ENCODE results near the gene KIZ. TPM values are rescaled to one million over a fixed set of nuclear protein-coding genes. Genes with fewer than 3 reads are reported as not detected.
"Not testable (repeated sequence)": the region's sequence is repeated elsewhere in the genome, so short reads cannot be mapped to it uniquely, and the experiment has no call there.

The KIZ gene
- total RNA-seq, 1 donor from 2014 or later, result 18.0 TPM

DNA sequence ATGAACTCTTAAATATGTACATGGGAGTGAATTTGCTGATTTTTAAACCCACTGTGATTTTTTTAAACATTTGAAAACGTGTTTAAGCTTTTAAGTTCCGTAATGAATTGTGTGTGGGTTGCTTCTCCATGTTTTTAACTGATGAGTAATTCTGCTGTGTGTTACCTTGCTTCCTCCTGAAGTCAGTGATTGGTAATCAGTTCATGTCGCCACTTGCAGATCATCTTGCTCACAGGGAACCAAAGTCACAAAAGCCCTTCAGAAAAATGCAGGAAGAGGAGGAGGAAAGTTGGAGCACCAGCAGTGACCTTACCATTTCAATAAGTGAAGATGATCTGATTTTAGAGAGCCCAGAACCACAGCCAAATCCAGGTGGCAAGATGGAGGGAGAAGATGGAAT lies 36.7 kb downstream of the KIZ start:
- H3K4me3 Mint-ChIP-seq, result no peak overlapping the region
- ATAC-seq (ENCODE audit: low read depth) (no peak), DNase-seq (no peak)
- POLR2A ChIA-PET, result no interaction called here
- peaks cover 6% of the 10 kb centered on the region for H3K4me1 Mint-ChIP-seq
- intact Hi-C loops (cut with micrococcal nuclease), result no loop called here
- H3K27ac Mint-ChIP-seq, result no peak overlapping the region
- H3K36me3 Mint-ChIP-seq (ENCODE audit: low read depth), result peaks cover 54% of the 10 kb centered on the region
- H3K9me3 Mint-ChIP-seq, result no peaks in the 10 kb centered on the region
- no peaks in the 10 kb centered on the region for H3K27me3 Mint-ChIP-seq
- CTCF ChIA-PET, result no interaction called here
- TF ChIP-seq, protein P1, sequence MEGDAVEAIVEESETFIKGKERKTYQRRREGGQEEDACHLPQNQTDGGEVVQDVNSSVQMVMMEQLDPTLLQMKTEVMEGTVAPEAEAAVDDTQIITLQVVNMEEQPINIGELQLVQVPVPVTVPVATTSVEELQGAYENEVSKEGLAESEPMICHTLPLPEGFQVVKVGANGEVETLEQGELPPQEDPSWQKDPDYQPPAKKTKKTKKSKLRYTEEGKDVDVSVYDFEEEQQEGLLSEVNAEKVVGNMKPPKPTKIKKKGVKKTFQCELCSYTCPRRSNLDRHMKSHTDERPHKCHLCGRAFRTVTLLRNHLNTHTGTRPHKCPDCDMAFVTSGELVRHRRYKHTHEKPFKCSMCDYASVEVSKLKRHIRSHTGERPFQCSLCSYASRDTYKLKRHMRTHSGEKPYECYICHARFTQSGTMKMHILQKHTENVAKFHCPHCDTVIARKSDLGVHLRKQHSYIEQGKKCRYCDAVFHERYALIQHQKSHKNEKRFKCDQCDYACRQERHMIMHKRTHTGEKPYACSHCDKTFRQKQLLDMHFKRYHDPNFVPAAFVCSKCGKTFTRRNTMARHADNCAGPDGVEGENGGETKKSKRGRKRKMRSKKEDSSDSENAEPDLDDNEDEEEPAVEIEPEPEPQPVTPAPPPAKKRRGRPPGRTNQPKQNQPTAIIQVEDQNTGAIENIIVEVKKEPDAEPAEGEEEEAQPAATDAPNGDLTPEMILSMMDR (IDR thresholded peaks at IDR 0.05), result no peak

DNA sequence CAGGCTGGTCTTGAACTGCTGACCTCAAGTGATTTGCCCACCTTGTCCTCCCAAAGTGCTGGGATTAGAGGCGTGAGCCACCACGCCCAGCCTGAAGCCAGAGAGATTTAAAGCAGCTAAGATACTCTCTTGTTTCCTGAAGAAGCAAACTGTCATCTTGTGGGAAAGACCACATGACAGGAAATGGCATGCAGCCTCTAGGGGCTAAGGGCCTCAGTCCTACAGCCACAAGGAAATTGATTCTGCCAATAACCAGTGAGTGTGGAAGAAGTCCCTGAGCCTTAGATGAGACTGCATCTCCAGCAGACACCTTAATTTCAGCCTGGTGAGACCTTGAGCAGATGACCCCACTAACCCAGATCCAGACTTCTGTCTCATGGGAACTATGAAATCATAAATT lies 40.9 kb downstream of the KIZ start:
- Mint-ChIP-seq H3K36me3 (ENCODE audit: low read depth) (peaks cover 56% of the 10 kb centered on the region), H3K4me1 (peaks cover 3% of the 10 kb centered on the region), H3K9me3 (no peaks in the 10 kb centered on the region), H3K4me3 (no peak overlapping the region), H3K27ac (no peak overlapping the region), H3K27me3 (no peaks in the 10 kb centered on the region)
- TF ChIP-seq, protein P1 (IDR thresholded peaks at IDR 0.05), result no peak
- POLR2A ChIA-PET, result no interaction called here
- ATAC-seq (ENCODE audit: low read depth), result no peak
- intact Hi-C loops (cut with micrococcal nuclease), result no loop called here
- CTCF ChIA-PET, result no interaction called here
- DNase-seq, result no peak

DNA sequence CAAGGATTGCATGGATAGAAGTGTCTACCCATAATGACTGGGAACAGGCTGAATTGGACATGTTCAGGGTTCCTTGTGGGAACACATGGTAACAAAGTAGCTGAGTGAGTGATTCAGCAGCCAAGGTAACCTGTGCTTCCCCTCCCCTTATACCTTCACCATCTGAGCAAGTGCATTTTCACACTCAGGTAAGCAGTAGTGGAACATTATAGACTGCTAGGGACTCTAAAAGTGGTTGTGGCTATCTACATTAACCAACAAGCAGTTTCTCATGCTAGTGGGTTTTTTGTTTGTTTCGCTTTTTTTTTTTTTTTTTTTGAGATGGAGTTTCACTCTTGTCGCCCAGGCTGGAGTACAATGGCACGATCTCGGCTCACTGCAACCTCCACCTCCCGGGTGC lies 41.4 kb downstream of the KIZ start:
- Mint-ChIP-seq H3K27me3 (no peaks in the 10 kb centered on the region), H3K27ac (no peak overlapping the region), H3K9me3 (no peaks in the 10 kb centered on the region), H3K4me1 (peaks cover 3% of the 10 kb centered on the region), H3K36me3 (ENCODE audit: low read depth) (peaks cover 52% of the 10 kb centered on the region), H3K4me3 (no peak overlapping the region)
- CTCF ChIA-PET, result no interaction called here
- POLR2A ChIA-PET, result no interaction called here
- TF ChIP-seq, protein P1 (IDR thresholded peaks at IDR 0.05), result no peak
- no peak for DNase-seq
- ATAC-seq (ENCODE audit: low read depth), result no peak
- intact Hi-C loops (cut with micrococcal nuclease), result no loop called here

DNA sequence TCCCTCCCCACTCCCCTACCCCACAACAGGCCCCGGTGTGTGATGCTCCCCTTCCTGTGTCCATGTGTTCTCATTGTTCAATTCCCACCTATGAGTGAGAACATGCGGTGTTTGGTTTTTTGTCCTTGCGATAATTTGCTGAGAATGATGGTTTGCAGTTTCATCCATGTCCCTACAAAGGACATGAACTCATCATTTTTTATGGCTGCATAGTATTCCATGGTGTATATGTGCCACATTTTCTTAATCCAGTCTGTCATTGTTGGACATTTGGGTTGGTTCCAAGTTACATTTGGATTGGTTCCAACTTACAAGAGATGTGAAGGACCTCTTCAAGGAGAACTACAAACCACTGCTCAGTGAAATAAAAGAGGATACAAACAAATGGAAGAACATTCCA lies 42.2 kb downstream of the KIZ start:
- H3K4me3 Mint-ChIP-seq; H3K27ac Mint-ChIP-seq; DNase-seq; H3K4me1 Mint-ChIP-seq; intact Hi-C loops (cut with micrococcal nuclease); ATAC-seq (ENCODE audit: low read depth); H3K27me3 Mint-ChIP-seq; H3K9me3 Mint-ChIP-seq; CTCF ChIA-PET; POLR2A ChIA-PET: not testable (repeated sequence)
- peaks cover 44% of the 10 kb centered on the region for H3K36me3 Mint-ChIP-seq (ENCODE audit: low read depth)

DNA sequence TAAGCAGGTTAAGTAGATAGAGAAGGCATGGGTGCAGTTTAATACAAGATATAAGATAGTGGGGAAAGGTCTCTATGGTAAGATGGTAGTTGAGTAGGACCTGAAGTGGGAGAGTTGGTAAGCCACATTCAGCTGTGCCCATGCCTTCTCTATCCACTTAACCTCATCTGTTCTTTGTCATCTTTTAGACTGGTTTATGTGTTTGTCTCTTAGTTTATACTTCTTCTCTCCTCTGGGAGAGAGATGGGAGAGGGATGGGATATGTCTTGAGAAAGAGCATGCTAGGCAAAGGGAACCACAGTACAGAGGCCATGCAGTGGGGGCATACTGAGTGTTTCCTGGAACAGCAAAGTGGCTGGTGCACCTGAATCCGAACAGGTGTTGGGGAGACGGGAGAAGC lies 46.7 kb downstream of the KIZ start:
- DNase-seq (no peak), ATAC-seq (ENCODE audit: low read depth) (no peak)
- CTCF ChIA-PET, result no interaction called here
- Mint-ChIP-seq H3K36me3 (ENCODE audit: low read depth) (peaks cover 18% of the 10 kb centered on the region), H3K9me3 (peaks cover 8% of the 10 kb centered on the region), H3K4me1 (no peaks in the 10 kb centered on the region), H3K27me3 (no peaks in the 10 kb centered on the region), H3K4me3 (no peak overlapping the region), H3K27ac (no peak overlapping the region)
- POLR2A ChIA-PET, result no interaction called here
- intact Hi-C loops (cut with micrococcal nuclease), result no loop called here
- TF ChIP-seq, protein P1 (IDR thresholded peaks at IDR 0.05), result no peak

DNA sequence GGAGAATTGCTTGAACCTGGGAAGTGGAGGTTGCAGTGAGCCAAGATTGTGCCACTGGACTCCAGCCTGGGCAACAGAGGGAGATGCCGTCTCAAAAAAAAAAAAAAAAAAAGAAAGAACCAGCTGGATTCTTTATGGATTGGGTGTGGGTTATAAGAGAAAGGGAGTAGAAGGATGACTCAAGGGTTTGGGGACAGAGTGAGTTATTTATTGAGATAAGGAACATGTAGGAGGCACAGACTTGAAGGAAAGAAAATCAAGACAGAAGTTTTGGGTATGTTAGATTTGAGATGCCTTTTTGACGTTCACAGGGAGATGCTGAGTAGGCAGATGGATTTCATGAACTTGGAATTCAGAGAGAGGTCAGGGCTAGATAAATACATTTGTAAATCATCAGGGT lies 47.6 kb downstream of the KIZ start:
- ChIA-PET CTCF (no interaction called here), POLR2A (no interaction called here)
- Mint-ChIP-seq H3K4me1 (no peaks in the 10 kb centered on the region), H3K9me3 (peaks cover 11% of the 10 kb centered on the region), H3K27ac (no peak overlapping the region), H3K27me3 (no peaks in the 10 kb centered on the region), H3K36me3 (ENCODE audit: low read depth) (peaks cover 15% of the 10 kb centered on the region), H3K4me3 (no peak overlapping the region)
- intact Hi-C loops (cut with micrococcal nuclease), result no loop called here
- DNase-seq (no peak), ATAC-seq (ENCODE audit: low read depth) (no peak)
- TF ChIP-seq, protein P1 (IDR thresholded peaks at IDR 0.05), result no peak
